ENCODE results near the gene KIZ. TPM values are rescaled to one million over a fixed set of nuclear protein-coding genes. Genes with fewer than 3 reads are reported as not detected.

The KIZ gene
- total RNA-seq, 1 donor from 2014 or later: 12.2 TPM

DNA sequence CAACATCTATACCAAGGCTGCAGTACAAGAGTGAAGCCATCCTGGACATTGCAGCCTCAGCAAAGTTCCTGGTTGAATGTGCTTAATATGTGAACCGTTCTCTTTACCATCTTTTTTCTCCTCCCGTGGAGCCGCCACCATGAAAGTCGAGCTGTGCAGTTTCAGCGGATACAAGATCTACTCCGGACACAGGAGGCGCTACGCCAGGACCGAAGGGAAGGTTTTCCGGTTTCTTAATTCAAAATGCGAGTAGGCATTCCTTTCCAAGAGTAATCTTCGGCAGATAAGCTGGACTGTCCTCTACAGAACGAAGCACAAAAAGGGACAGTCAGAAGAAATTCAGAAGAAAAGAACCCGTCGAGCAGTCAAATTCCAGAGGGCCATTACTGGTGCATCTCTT, 11.3 kb upstream of the KIZ start:
- TF ChIP-seq, protein P1, sequence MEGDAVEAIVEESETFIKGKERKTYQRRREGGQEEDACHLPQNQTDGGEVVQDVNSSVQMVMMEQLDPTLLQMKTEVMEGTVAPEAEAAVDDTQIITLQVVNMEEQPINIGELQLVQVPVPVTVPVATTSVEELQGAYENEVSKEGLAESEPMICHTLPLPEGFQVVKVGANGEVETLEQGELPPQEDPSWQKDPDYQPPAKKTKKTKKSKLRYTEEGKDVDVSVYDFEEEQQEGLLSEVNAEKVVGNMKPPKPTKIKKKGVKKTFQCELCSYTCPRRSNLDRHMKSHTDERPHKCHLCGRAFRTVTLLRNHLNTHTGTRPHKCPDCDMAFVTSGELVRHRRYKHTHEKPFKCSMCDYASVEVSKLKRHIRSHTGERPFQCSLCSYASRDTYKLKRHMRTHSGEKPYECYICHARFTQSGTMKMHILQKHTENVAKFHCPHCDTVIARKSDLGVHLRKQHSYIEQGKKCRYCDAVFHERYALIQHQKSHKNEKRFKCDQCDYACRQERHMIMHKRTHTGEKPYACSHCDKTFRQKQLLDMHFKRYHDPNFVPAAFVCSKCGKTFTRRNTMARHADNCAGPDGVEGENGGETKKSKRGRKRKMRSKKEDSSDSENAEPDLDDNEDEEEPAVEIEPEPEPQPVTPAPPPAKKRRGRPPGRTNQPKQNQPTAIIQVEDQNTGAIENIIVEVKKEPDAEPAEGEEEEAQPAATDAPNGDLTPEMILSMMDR (IDR thresholded peaks at IDR 0.05): no peak
- Mint-ChIP-seq H3K4me3 (ENCODE audit: unreplicated experiment) (no peak overlapping the region), H3K27me3 (ENCODE audit: low read depth) (peaks cover 70% of the 10 kb centered on the region), H3K9me3 (ENCODE audit: low read depth) (no peaks in the 10 kb centered on the region), H3K36me3 (ENCODE audit: low read depth) (no peaks in the 10 kb centered on the region), H3K27ac (ENCODE audit: unreplicated experiment) (no peak overlapping the region), H3K4me1 (ENCODE audit: low read depth) (no peaks in the 10 kb centered on the region)
- no peak for DNase-seq (ENCODE audit: low spot score)

DNA sequence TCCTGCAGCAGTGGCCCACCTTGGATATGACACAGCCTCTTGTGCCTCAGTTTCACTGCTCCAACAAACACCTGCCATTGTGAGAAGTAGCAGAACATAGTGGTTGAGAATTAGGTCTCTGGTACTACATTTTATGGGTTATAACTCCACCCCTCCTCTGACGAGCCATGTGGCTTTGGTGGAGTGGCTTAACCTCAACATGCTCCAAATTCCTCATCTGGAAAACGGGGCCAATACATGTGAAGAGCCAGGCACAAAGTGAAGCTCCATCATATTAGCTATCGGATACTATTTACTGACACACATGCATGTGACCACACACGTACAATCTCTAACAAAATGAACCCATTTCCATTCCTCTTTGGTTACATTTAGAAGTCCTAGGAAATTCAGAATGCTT, 8.4 kb upstream of the KIZ start:
- H3K4me3 Mint-ChIP-seq (ENCODE audit: unreplicated experiment): no peak overlapping the region
- peaks cover 49% of the 10 kb centered on the region for H3K27me3 Mint-ChIP-seq (ENCODE audit: low read depth)
- TF ChIP-seq, protein P1 (IDR thresholded peaks at IDR 0.05): no peak
- no peak overlapping the region for H3K27ac Mint-ChIP-seq (ENCODE audit: unreplicated experiment)
- H3K9me3 Mint-ChIP-seq (ENCODE audit: low read depth): no peaks in the 10 kb centered on the region
- H3K36me3 Mint-ChIP-seq (ENCODE audit: low read depth): no peaks in the 10 kb centered on the region
- no peaks in the 10 kb centered on the region for H3K4me1 Mint-ChIP-seq (ENCODE audit: low read depth)
- no peak for DNase-seq (ENCODE audit: low spot score)

DNA sequence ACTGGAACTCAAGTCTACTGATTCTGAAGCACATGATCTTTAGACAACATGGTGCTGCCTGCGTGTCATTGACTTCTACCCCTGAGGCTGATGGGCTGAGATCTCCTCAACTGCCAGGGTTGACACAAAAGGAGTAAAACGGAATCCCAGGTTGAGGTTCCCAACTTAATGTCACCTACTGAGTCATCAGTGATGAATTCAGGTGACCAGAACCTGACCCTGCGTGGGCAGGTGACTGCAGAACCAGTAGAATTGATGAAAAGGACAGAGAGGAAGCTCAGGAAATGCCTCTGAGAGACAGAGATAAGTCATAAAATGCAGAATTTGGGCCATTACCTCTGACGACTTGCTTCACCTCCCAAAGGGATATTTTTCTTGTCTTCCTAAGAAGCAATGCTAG, 7.7 kb upstream of the KIZ start:
- Mint-ChIP-seq H3K27ac (ENCODE audit: unreplicated experiment) (no peak overlapping the region), H3K27me3 (ENCODE audit: low read depth) (peaks cover 48% of the 10 kb centered on the region), H3K4me1 (ENCODE audit: low read depth) (no peaks in the 10 kb centered on the region), H3K36me3 (ENCODE audit: low read depth) (no peaks in the 10 kb centered on the region), H3K9me3 (ENCODE audit: low read depth) (no peaks in the 10 kb centered on the region), H3K4me3 (ENCODE audit: unreplicated experiment) (no peak overlapping the region)
- TF ChIP-seq, protein P1 (IDR thresholded peaks at IDR 0.05): no peak
- DNase-seq (ENCODE audit: low spot score): no peak

DNA sequence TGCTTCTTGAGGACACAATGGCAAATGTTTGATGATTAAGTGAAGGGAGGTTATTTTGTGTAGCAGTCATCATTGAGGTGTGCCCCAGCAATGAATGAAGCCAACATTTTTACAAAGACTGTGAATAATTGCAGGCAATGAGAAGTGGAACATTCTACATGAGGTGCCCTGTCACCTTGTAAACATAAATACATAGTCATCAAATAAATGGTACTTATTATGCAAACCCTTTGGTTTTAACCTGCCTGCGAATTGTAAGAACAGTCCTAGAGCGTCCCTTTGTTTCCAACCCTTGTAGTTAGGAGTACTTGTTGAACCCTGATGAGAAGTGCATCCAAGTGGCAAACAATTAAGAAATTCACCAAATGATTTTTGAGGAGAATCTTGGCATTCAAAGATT, 7.1 kb upstream of the KIZ start:
- H3K4me1 Mint-ChIP-seq (ENCODE audit: low read depth): no peaks in the 10 kb centered on the region
- TF ChIP-seq, protein P1 (IDR thresholded peaks at IDR 0.05): no peak
- DNase-seq (ENCODE audit: low spot score): no peak
- H3K9me3 Mint-ChIP-seq (ENCODE audit: low read depth): no peaks in the 10 kb centered on the region
- no peak overlapping the region for H3K4me3 Mint-ChIP-seq (ENCODE audit: unreplicated experiment)
- H3K27ac Mint-ChIP-seq (ENCODE audit: unreplicated experiment): no peak overlapping the region
- no peaks in the 10 kb centered on the region for H3K36me3 Mint-ChIP-seq (ENCODE audit: low read depth)
- peaks cover 42% of the 10 kb centered on the region for H3K27me3 Mint-ChIP-seq (ENCODE audit: low read depth)

DNA sequence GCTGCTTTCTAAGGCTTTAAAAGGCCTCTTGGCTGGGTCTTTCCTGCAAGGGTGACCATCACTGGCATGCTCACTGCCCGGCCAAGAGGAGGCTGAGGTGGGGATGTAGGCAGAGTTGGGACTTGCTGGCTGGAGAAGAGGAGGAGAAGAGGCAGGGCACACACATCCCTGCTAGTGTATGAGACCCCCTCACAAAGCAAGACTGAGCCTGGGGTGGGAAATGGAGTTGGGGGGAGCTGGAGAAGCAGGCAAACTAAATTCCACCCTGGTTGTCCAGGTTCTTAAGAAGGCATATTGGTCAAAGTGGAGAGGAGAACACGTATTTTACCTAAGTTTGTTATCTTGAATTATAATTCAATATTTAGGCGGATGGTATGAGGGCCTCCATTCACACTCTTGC, 1.7 kb upstream of the KIZ start:
- no peak overlapping the region for H3K4me3 Mint-ChIP-seq (ENCODE audit: unreplicated experiment)
- no peaks in the 10 kb centered on the region for H3K36me3 Mint-ChIP-seq (ENCODE audit: low read depth)
- H3K4me1 Mint-ChIP-seq (ENCODE audit: low read depth): peaks cover 16% of the 10 kb centered on the region
- H3K9me3 Mint-ChIP-seq (ENCODE audit: low read depth): no peaks in the 10 kb centered on the region
- DNase-seq (ENCODE audit: low spot score): no peak
- H3K27me3 Mint-ChIP-seq (ENCODE audit: low read depth): peaks cover 2% of the 10 kb centered on the region
- TF ChIP-seq, protein P1 (IDR thresholded peaks at IDR 0.05): no peak
- H3K27ac Mint-ChIP-seq (ENCODE audit: unreplicated experiment): no peak overlapping the region
